Cardiac muscle cell (in vitro differentiated cells and primary cell): Measurements from ENCODE around the gene ARL15. TPM values are rescaled to one million over a fixed set of nuclear protein-coding genes. Genes with fewer than 3 reads are reported as not detected.

Experiments used
- DNase-seq, 2 donors: peaks; one replicate each; pipeline versions ENCODE4 v3.0.0 to v3.0.0-alpha.2; 2010 to 2017; ENCODE audit warnings: low read depth in 1 of 2, low spot score in 1 of 2
- H3K27ac ChIP-seq: fragments of 200-600 bp; sonication (generic); 2 replicates; pipeline ENCODE4 v1.5.1; 2016
- H3K27me3 ChIP-seq: fragments of 200-600 bp; sonication (generic); 2 replicates; pipeline ENCODE4 v1.6.0; 2016; ENCODE audit warnings: control low read depth
- H3K36me3 ChIP-seq: fragments of 200-600 bp; sonication (generic); 2 replicates; pipeline ENCODE4 v1.5.1; 2016; ENCODE audit warnings: control low read depth
- H3K4me1 ChIP-seq: fragments of 200-600 bp; sonication (generic); 2 replicates; pipeline ENCODE4 v1.8.1; 2017; ENCODE audit warnings: low read depth, mild to moderate bottlenecking, mixed run types
- H3K4me3 ChIP-seq: fragments of 200-600 bp; sonication (generic); 2 replicates; pipeline ENCODE4 v1.5.1; 2016; ENCODE audit warnings: mild to moderate bottlenecking
- H3K9me3 ChIP-seq: fragments of 200-600 bp; sonication (generic); 2 replicates; pipeline ENCODE4 v1.5.1; 2017; ENCODE audit warnings: low read depth, mild to moderate bottlenecking, control low read depth
- CTCF ChIP-seq: IDR thresholded peaks from 2 replicates; pipeline ENCODE4 v1.5.1; 2012; ENCODE audit warnings: low read depth, mild to moderate bottlenecking, low read length
- polyA plus RNA-seq: library from polyadenylated mRNA; unstranded; fragments of >200 nt; fragmentation: Nextera tagmentation; extraction: Ambion mirVana; gene quantifications from 2 replicates; pipeline ENCODE4 v1.2.1, GENCODE V29; 2016
- total RNA-seq: library from RNA; depleted of rRNA; stranded (reverse); fragments of >200 nt; gene quantifications from 2 replicates; pipeline ENCODE4 v1.2.3, GENCODE V29; 2016

The ARL15 gene
- total and polyA plus RNA-seq, 2 experiments from 2014 or later: 23.2 to 27.4 TPM

- H3K9me3 ChIP-seq: no peaks in the 10 kb centered on the region
- no peak overlapping the region for H3K4me3 ChIP-seq
- H3K36me3 ChIP-seq: no peaks in the 10 kb centered on the region
- H3K4me1 ChIP-seq: no peaks in the 10 kb centered on the region
- no peak overlapping the region for H3K27ac ChIP-seq
- H3K27me3 ChIP-seq: no peaks in the 10 kb centered on the region
- no peak for TF ChIP-seq CTCF
- no peak for DNase-seq
Measured at GRCh38 chr5:54242297-54242696, 68.1 kb downstream of the ARL15 start.

GRCh38 chr5:54234304-54234933 is 76.0 kb downstream of the ARL15 start:
- TF ChIP-seq CTCF: peak; percentile 63
- Histone ChIP-seq H3K4me1 (peaks cover 8% of the 10 kb centered on the region), H3K27me3 (no peaks in the 10 kb centered on the region), H3K9me3 (no peaks in the 10 kb centered on the region), H3K36me3 (no peaks in the 10 kb centered on the region), H3K27ac (no peak overlapping the region), H3K4me3 (no peak overlapping the region)
- peak; percentile 36 to 71 for DNase-seq

GRCh38 chr5:54230936-54231685 is 79.3 kb downstream of the ARL15 start:
- H3K4me1 ChIP-seq: peaks cover 11% of the 10 kb centered on the region
- no peak for DNase-seq
- no peak for TF ChIP-seq CTCF

GRCh38 chr5:54229041-54229780 is 81.2 kb downstream of the ARL15 start:
- Histone ChIP-seq H3K4me1 (peaks cover 11% of the 10 kb centered on the region), H3K4me3 (no peak overlapping the region), H3K27ac (no peak overlapping the region), H3K36me3 (no peaks in the 10 kb centered on the region), H3K9me3 (no peaks in the 10 kb centered on the region), H3K27me3 (no peaks in the 10 kb centered on the region)
- TF ChIP-seq CTCF: peak; percentile 98
- DNase-seq: peak; percentile 70 to 73

More at GRCh38 chr5:54230936-54231685, 79.3 kb downstream of the ARL15 start:
- Histone ChIP-seq H3K9me3 (no peaks in the 10 kb centered on the region), H3K27me3 (no peaks in the 10 kb centered on the region), H3K4me3 (no peak overlapping the region), H3K36me3 (no peaks in the 10 kb centered on the region), H3K27ac (no peak overlapping the region)

GRCh38 chr5:54227759-54228158 is 82.6 kb downstream of the ARL15 start:
- peaks cover 11% of the 10 kb centered on the region for H3K4me1 ChIP-seq
- no peak for TF ChIP-seq CTCF
- H3K27me3 ChIP-seq: no peaks in the 10 kb centered on the region
- DNase-seq: no peak
- no peak overlapping the region for H3K4me3 ChIP-seq
- no peaks in the 10 kb centered on the region for H3K36me3 ChIP-seq
- H3K9me3 ChIP-seq: no peaks in the 10 kb centered on the region
- H3K27ac ChIP-seq: no peak overlapping the region
